ENCODE data around the gene MYLK.
A peak's percentile ranks its signal among the peaks of the same experiment; 100 is the strongest.

The MYLK gene

DNA sequence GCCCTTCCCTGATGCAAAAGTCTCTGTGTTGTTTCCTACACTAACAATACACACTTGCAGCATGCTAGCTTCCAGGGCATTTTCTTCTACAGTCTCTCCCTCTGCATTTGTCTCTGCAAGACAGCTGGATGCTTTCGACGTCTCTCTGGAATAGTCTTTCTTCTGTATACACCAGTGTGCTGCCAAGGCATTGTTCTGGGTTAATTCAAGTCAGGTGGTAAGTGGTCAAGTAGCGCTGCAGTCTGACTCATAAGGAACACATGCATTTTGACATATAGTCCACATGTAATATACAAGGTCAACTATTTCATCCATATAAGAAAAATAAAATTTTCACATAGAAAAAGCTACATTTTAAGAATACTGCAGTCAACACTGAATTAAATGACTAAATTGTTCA lies 92.7 kb downstream of the MYLK start:
- TF ChIP-seq, protein P1, sequence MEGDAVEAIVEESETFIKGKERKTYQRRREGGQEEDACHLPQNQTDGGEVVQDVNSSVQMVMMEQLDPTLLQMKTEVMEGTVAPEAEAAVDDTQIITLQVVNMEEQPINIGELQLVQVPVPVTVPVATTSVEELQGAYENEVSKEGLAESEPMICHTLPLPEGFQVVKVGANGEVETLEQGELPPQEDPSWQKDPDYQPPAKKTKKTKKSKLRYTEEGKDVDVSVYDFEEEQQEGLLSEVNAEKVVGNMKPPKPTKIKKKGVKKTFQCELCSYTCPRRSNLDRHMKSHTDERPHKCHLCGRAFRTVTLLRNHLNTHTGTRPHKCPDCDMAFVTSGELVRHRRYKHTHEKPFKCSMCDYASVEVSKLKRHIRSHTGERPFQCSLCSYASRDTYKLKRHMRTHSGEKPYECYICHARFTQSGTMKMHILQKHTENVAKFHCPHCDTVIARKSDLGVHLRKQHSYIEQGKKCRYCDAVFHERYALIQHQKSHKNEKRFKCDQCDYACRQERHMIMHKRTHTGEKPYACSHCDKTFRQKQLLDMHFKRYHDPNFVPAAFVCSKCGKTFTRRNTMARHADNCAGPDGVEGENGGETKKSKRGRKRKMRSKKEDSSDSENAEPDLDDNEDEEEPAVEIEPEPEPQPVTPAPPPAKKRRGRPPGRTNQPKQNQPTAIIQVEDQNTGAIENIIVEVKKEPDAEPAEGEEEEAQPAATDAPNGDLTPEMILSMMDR (IDR thresholded peaks at IDR 0.05; ENCODE audit: low read depth, low read length), result no peak
- no peak overlapping the region for H3K4me3 ChIP-seq (replicated peaks in 1 of 2; ENCODE audit: low read depth in 2 of 2, low read length in 2 of 2)
- DNase-seq (ENCODE audit: low read depth in 2 of 2), result peak; percentile 88 to 91

DNA sequence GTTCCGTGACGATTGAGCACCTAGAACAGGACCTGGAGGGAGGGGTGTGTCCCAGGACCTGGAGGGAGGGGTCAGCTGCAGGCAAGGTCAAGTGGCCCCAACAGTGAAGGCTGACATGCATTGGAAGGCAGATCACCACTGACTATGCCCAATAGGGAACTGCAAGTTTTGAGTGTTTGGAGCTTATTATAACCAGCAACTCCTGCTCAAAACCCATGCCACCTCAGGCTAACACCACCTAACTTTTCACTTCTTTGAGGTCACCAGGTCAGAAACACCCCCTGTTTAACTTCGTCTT lies 93.1 kb downstream of the MYLK start:
- no peak overlapping the region for H3K4me3 ChIP-seq (replicated peaks in 1 of 2; ENCODE audit: low read depth in 2 of 2, low read length in 2 of 2)
- TF ChIP-seq, protein P1 (IDR thresholded peaks at IDR 0.05; ENCODE audit: low read depth, low read length), result no peak
- DNase-seq (ENCODE audit: low read depth in 2 of 2), result no peak

DNA sequence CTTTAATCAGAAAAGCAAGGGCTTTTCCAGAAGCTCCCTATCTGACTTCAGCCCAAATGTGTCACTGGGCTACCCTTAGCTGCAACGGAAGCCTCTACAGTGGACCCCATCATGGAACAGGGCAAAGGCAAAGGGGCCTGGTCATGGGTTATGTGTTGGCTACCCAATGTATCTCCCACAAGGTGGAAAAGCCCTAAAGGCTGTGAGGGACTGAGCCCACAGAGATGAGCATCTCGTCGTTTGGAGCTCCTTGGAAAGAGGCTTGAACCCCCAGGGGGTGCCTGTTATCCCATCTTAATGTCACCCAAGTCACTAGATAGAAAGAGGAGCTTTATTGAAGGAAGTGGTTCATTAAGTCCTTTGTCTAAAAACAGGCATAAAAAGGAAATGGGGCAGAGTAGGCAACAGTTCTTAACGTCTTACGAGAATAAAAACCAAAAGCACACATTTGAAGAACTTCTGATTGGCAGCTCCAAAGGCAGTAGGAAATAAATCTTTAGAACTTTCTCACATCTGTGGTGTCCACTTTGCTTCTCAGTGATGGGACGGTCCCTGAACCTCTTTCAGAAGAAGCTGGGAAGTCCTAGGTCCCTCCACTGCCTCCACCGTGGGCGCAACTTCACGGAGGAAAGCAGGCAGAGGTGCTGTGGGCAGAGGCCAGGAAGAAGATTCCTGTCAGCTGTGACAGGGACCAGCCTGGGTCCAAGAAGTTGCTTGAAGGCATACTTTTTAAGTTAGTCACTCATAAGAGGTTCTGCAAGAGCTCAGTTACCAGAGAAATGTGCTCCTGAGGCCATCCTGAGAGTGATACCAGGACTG lies 93.7 kb downstream of the MYLK start:
- H3K4me3 ChIP-seq (replicated peaks in 1 of 2; ENCODE audit: low read depth in 2 of 2, low read length in 2 of 2), result no peak overlapping the region
- DNase-seq (ENCODE audit: low read depth in 2 of 2), result peak in 1 of 2 donors; percentile 39
- TF ChIP-seq, protein P1 (IDR thresholded peaks at IDR 0.05; ENCODE audit: low read depth, low read length), result no peak

DNA sequence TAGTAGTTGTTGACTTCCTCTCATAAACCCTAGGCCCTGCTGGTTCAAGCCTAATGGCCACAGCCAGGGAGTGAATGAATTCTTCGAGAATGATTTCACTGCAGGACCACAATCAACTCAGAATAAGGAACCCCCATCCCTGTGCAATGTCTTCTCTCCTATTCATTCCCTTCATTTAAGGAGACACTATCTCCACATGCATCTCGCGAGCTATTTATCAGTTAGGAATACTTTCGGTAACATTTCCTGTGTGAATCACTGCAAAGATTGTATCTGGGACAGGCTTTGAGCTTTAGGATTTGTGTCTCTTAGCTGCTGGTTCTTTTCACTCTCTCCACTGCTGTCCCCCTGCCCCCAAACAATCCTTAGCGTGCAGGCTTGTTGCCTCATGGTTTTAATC lies 94.4 kb downstream of the MYLK start:
- H3K4me3 ChIP-seq (replicated peaks in 1 of 2; ENCODE audit: low read depth in 2 of 2, low read length in 2 of 2), result no peak overlapping the region
- DNase-seq (ENCODE audit: low read depth in 2 of 2), result peak; percentile 24 to 37
- TF ChIP-seq, protein P1 (IDR thresholded peaks at IDR 0.05; ENCODE audit: low read depth, low read length), result no peak

DNA sequence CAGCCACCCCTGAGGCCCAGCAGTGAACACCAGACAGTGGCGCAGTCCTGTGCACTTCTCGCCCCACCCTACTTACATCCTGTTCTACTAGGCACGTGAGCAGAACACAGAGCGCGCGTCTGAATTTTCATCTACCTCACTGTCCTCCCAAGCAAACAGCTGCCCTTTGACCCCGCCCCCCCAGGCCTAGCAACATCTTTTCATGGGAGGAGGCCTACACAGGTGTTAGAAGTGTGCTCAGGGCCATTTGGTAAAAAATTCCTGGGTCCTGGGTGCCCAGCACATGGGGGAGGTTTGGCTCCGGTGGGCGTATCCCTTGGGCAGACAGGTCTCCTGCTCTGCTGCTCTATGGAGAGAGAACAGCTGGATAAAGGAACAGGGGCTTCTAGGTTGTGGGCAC lies 95.0 kb downstream of the MYLK start:
- TF ChIP-seq, protein P1 (IDR thresholded peaks at IDR 0.05; ENCODE audit: low read depth, low read length), result no peak
- no peak for DNase-seq (ENCODE audit: low read depth in 2 of 2)
- H3K4me3 ChIP-seq (replicated peaks in 1 of 2; ENCODE audit: low read depth in 2 of 2, low read length in 2 of 2), result no peak overlapping the region

DNA sequence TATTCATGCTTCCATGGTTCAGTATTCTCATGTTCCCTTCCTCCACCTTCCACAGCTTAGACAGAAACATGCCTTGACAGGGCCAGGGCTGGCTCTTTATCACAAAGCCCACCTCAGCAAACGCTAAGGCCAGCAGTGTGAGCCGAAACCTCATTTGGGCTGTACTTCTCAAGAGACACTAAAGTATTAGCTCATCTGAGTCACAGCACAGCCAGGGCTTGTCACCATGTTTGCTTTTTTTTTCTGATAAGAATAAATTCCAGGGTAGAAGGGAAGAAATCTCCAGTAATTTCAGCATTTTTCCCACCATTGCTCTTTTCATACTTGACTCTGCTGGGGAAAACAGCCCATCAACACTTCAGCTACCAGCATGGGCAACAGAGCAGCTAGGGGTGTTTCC lies 95.4 kb downstream of the MYLK start:
- no peak overlapping the region for H3K4me3 ChIP-seq (replicated peaks in 1 of 2; ENCODE audit: low read depth in 2 of 2, low read length in 2 of 2)
- DNase-seq (ENCODE audit: low read depth in 2 of 2), result peak in 1 of 2 donors; percentile 34
- TF ChIP-seq, protein P1 (IDR thresholded peaks at IDR 0.05; ENCODE audit: low read depth, low read length), result no peak

DNA sequence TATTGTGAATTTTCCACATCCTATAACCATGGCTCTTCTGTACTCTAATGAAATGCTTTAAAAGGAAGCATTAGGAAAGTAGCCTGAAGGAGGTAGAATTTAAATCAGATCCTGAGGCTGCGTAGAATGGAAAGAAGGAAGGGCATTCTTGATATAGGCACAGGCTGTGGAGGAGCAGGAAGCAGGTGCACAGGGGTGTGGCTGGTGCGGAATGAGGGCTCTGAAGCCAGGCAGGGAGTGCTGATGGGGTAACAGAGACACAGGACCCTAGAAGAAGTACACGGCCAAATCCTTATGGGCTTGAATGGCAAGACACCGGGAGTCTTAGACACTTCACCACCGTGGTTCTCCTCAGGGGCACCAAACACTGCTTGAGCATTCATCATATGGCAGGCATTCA lies 97.0 kb downstream of the MYLK start:
- H3K4me3 ChIP-seq (replicated peaks in 1 of 2; ENCODE audit: low read depth in 2 of 2, low read length in 2 of 2), result no peak overlapping the region
- TF ChIP-seq, protein P1 (IDR thresholded peaks at IDR 0.05; ENCODE audit: low read depth, low read length), result no peak
- DNase-seq (ENCODE audit: low read depth in 2 of 2), result no peak

Measured in cardiac fibroblast (primary cell).